GM06990 (cell line): ENCODE measurements around the gene RAP1GAP2.

Experiments
- DNase-seq: peaks from one replicate; pipeline ENCODE4 v3.0.0-alpha.2; 2011; ENCODE audit not compliant: insufficient read length; ENCODE audit errors: extremely low read depth
- H3K27me3 ChIP-seq: replicated peaks from 2 replicates; pipeline ENCODE4 v1.6.0; 2011; ENCODE audit warnings: low read length; ENCODE audit not compliant: control insufficient read depth, insufficient read depth
- H3K36me3 ChIP-seq: 2 replicates; pipeline ENCODE4 v1.5.1; 2011; ENCODE audit warnings: low read length; ENCODE audit not compliant: control insufficient read depth, insufficient read depth
- H3K4me3 ChIP-seq: replicated peaks from 2 replicates; pipeline ENCODE4 v1.5.1; 2011; ENCODE audit warnings: low read depth, mild to moderate bottlenecking, control low read depth, low read length
- TF ChIP-seq, protein P1 (sequence below): IDR thresholded peaks from 2 replicates; pipeline ENCODE4 v1.5.1; 2011; ENCODE audit warnings: low read length, control low read depth, mild to moderate bottlenecking, inconsistent platforms; ENCODE audit not compliant: insufficient read depth, poor library complexity, severe bottlenecking

RAP1GAP2 gene

DNA sequence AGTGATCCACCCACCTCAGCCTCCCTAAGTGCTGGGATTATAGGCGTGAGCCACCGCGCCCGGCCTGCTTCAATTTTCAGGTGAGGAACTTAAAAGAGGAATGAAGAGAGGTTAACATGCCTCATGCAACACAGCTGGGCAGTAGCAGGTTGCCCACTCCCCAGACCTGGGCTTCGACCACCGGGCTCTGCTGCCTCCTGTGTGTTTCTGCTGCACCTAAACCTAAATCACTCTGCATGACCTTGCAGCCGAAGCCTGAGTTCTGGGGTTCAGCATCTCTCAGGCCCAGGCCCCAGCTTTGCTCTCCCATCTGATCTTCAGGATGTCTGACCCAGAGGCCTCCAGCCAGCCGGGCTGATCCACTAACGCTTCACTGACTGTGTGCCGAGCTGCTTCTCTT, 154.6 kb downstream of the RAP1GAP2 start:
- TF ChIP-seq, protein P1, sequence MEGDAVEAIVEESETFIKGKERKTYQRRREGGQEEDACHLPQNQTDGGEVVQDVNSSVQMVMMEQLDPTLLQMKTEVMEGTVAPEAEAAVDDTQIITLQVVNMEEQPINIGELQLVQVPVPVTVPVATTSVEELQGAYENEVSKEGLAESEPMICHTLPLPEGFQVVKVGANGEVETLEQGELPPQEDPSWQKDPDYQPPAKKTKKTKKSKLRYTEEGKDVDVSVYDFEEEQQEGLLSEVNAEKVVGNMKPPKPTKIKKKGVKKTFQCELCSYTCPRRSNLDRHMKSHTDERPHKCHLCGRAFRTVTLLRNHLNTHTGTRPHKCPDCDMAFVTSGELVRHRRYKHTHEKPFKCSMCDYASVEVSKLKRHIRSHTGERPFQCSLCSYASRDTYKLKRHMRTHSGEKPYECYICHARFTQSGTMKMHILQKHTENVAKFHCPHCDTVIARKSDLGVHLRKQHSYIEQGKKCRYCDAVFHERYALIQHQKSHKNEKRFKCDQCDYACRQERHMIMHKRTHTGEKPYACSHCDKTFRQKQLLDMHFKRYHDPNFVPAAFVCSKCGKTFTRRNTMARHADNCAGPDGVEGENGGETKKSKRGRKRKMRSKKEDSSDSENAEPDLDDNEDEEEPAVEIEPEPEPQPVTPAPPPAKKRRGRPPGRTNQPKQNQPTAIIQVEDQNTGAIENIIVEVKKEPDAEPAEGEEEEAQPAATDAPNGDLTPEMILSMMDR = no peak
- DNase-seq = no peak
- no peaks in the 10 kb centered on the region for H3K36me3 ChIP-seq

DNA sequence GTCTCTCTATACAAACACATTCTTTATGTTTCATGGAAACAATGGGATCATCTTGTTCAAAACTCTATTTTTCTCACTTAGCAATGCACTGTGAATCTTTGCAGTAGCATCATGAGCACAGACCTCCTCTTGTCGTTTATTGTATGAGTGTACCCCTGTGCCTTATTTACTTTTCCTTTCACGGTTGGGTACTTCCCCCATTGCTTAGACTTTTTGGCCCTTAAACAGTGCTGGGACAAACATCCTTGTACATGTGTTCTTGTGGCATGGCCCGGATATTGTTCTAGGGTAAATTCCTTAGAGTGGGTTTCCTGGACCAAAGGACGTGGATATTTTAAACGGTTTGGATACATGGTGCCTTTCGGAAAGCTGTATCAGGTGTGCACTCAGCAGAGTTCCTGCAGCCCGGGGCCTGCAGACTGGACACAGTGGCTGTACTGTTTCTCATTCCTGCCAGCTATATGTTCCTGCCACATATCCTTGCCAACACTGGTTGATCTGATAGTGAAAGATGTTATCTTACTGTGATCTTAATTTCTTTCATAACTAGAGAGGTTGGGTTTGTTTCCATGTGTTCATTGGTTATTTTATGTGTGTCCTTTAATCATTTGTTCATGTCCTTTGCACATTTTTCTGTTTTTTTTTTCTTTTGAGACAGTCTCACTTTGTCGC, 156.1 kb downstream of the RAP1GAP2 start:
- no peak for DNase-seq
- no peak overlapping the region for H3K4me3 ChIP-seq
- no peaks in the 10 kb centered on the region for H3K36me3 ChIP-seq
- TF ChIP-seq, protein P1 = no peak
- H3K27me3 ChIP-seq = 0 out of 2 replicates have a peak, but pooled peaks cover under 1% of the 10 kb centered on the region

More for the DNA sequence above, 154.6 kb downstream of the RAP1GAP2 start:
- Histone ChIP-seq H3K4me3 (no peak overlapping the region), H3K27me3 (no peaks in the 10 kb centered on the region; the same call in 1 of the 2 replicates)

DNA sequence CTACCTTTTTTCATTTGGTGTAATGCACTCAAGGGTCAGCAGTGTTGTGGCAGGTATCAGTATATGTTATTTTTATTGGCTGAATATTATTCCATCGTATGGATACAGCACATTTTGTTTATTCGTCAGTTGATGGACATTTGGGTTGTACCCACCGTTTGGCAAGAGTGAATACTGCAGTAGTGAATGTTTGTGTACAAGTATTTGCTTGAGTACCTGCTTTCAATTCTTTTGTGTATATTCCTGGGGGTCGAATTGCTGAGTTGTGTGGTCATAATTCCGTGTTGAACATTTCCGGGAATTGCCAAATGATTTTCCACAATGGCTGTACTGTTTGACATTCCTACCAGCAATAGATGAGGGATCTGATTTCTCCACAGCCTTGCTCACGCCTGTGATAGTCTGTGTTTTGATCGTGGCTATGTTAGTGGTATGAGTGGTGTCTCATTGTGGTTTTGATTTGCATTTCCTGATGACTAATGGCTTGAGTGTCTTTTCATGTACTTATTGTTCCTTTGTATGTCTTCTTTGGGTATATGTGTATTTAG, 158.7 kb downstream of the RAP1GAP2 start:
- H3K4me3 ChIP-seq = no peak overlapping the region
- TF ChIP-seq, protein P1 = no peak
- no peaks in the 10 kb centered on the region for H3K36me3 ChIP-seq
- H3K27me3 ChIP-seq = peaks cover 1% of the 10 kb centered on the region; the same call in 1 of the 2 replicates
- DNase-seq = no peak

DNA sequence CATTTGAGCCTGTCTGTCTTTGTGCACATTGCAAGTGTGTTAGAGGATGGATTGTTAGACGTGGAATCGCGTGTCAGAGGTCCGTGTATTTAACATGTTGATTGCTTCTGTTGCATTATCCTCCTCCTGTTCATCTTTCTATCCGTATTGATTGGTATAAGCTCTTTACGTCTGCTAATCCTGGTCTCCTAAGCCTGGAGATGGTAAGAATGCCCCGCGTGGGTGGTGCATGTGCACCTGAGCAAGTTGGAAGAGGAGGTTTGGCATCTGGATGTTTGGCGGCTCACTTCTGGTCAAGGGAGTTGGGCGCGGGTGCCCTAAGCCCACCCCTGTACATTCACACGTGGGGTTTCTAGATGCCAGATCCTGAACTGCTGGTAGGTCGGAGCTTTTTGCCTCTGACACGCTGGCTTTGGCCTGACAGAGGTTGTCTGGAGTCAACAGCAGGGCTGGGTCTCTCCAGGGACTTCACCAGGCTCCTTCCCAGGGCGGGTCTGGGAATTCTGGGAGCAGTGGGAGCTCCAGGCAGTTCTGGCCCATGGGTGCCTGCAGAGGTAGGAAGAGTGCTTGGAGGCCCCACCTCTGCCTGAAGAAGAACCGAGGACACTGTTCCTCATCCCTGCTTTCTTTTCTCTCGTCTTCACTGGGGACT, 159.8 kb downstream of the RAP1GAP2 start:
- DNase-seq = no peak
- no peaks in the 10 kb centered on the region for H3K36me3 ChIP-seq
- no peak overlapping the region for H3K4me3 ChIP-seq
- peaks cover 1% of the 10 kb centered on the region; the same call in 1 of the 2 replicates for H3K27me3 ChIP-seq
- TF ChIP-seq, protein P1 = no peak

DNA sequence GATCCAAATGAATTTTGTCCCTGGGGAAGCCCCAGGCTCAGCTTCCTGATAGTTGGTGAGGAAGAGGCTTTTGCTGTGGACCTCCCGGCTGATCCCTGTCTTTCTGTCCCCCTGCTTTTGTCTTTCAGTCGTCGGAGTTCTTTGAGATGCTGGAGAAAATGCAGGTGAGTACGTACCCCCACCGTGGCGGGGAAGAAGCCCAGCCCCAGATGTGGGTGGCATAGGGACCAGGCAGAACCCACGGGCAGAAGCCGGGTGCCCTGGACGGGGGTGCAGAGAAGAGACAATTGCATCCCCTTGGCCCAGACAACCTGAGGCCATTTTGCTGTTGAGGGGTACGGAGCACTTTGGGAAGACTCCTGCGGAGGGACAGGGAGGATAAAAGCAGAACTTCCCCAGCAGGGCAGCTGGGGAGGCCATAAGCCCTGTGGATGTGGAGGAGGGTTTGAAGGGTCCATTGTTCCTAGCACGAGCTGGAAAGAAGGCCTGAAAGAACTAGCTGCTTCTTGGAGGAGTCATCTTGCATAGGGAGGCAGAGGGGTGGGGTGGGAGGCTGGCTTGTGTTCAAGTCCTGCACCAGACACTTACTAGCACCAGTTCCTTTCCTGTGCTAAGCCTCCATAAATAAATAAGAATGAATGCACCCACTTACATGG, 161.5 kb downstream of the RAP1GAP2 start:
- no peak for DNase-seq
- Histone ChIP-seq H3K27me3 (peaks cover 1% of the 10 kb centered on the region; the same call in 1 of the 2 replicates), H3K4me3 (no peak overlapping the region), H3K36me3 (no peaks in the 10 kb centered on the region)
- TF ChIP-seq, protein P1 = no peak
